ENCODE results near the gene LIFR. TPM values are rescaled to one million over a fixed set of nuclear protein-coding genes. Genes with fewer than 3 reads are reported as not detected.

The LIFR gene
- total RNA-seq, 1 donor = 39.8 TPM

DNA sequence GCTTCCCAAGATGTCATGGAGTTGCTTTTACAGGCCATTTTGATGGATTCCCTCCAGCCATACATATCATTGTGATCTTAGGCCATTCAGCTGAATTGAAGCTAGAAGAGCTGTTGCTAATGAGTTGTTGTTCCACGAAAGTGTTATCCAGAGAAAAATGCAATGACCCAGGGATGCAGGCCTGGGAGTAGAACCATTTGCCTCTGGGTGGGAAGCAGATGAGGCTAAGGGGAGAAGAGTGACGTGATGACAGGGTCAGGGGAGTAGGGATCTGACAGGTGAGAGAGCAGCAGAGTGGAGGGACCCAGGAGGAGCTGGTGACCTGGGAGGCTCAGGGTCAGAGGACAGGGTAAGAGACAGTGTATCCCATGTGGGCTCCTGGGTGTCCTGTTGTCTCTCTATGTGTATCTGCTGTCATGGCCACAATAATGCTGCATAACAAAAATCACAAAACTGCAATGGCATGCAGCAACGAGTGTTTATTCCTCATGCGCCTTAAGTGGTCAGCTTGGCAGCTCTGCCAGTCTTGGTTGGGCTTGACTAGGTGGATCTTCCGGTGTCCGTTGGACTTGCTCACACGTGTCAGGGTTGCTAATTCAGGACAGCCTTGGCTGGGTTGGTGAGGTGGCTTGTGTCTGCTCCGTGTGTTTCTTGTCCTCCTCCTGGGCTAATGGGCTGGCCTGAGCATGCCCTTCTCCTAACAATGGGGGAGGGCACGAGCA lies 90.6 kb downstream of the LIFR start:
- Histone ChIP-seq H3K4me1 (ENCODE audit: insufficient read depth, low read length) (peaks cover 68% of the 10 kb centered on the region), H3K36me3 (ENCODE audit: insufficient read depth, low read length) (no peaks in the 10 kb centered on the region), H4K20me1 (ENCODE audit: insufficient read depth, low read length) (no peaks in the 10 kb centered on the region), H3K27ac (ENCODE audit: low read depth, low read length) (peak overlapping the region; percentile 82), H3K79me2 (ENCODE audit: insufficient read depth, low read length) (no peaks in the 10 kb centered on the region), H3K27me3 (ENCODE audit: insufficient read depth, low read length) (no peaks in the 10 kb centered on the region), H3K4me3 (ENCODE audit: insufficient read depth, low read length) (no peak overlapping the region), H2AFZ (ENCODE audit: low read length) (no peak overlapping the region), H3K9me3 (ENCODE audit: low read depth, low read length) (no peaks in the 10 kb centered on the region), H3K4me2 (ENCODE audit: insufficient read depth, low read length) (no peak overlapping the region)
- DNase-seq (ENCODE audit: insufficient read length, low spot score, missing footprints) = peak; percentile 23
- TF ChIP-seq, protein P1, sequence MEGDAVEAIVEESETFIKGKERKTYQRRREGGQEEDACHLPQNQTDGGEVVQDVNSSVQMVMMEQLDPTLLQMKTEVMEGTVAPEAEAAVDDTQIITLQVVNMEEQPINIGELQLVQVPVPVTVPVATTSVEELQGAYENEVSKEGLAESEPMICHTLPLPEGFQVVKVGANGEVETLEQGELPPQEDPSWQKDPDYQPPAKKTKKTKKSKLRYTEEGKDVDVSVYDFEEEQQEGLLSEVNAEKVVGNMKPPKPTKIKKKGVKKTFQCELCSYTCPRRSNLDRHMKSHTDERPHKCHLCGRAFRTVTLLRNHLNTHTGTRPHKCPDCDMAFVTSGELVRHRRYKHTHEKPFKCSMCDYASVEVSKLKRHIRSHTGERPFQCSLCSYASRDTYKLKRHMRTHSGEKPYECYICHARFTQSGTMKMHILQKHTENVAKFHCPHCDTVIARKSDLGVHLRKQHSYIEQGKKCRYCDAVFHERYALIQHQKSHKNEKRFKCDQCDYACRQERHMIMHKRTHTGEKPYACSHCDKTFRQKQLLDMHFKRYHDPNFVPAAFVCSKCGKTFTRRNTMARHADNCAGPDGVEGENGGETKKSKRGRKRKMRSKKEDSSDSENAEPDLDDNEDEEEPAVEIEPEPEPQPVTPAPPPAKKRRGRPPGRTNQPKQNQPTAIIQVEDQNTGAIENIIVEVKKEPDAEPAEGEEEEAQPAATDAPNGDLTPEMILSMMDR (IDR thresholded peaks at IDR 0.05; ENCODE audit: extremely low read depth, low read depth, low read length) = no peak

DNA sequence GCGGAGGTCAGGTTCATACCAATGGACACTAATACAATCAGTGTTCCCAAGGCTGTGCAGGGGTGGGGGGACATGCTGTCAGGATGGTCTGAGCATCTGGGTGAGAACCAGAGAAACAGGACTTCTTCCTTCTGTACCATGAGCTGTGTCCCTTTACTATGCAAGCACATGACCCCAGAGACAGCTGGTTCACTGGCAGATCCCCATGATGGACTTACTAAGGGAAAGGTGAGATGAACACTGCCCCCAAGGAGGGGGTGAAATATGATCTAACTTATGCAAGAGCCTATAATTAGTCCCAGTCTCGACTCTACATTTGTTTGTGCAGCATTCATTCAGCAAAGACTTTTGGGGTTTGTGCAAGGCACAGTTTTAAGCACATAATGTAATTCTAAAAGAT lies 91.4 kb downstream of the LIFR start:
- no peaks in the 10 kb centered on the region for H3K27me3 ChIP-seq (ENCODE audit: insufficient read depth, low read length)
- H3K4me2 ChIP-seq (ENCODE audit: insufficient read depth, low read length) = peak overlapping the region; percentile 36
- DNase-seq (ENCODE audit: insufficient read length, low spot score, missing footprints) = peak; percentile 58
- TF ChIP-seq, protein P1 (IDR thresholded peaks at IDR 0.05; ENCODE audit: extremely low read depth, low read depth, low read length) = no peak
- peak overlapping the region; percentile 82 for H3K27ac ChIP-seq (ENCODE audit: low read depth, low read length)
- H3K9me3 ChIP-seq (ENCODE audit: low read depth, low read length) = no peaks in the 10 kb centered on the region
- H2AFZ ChIP-seq (ENCODE audit: low read length) = no peak overlapping the region
- H3K36me3 ChIP-seq (ENCODE audit: insufficient read depth, low read length) = no peaks in the 10 kb centered on the region
- no peaks in the 10 kb centered on the region for H3K79me2 ChIP-seq (ENCODE audit: insufficient read depth, low read length)
- H3K4me1 ChIP-seq (ENCODE audit: insufficient read depth, low read length) = peaks cover 68% of the 10 kb centered on the region
- H4K20me1 ChIP-seq (ENCODE audit: insufficient read depth, low read length) = no peaks in the 10 kb centered on the region
- no peak overlapping the region for H3K4me3 ChIP-seq (ENCODE audit: insufficient read depth, low read length)

DNA sequence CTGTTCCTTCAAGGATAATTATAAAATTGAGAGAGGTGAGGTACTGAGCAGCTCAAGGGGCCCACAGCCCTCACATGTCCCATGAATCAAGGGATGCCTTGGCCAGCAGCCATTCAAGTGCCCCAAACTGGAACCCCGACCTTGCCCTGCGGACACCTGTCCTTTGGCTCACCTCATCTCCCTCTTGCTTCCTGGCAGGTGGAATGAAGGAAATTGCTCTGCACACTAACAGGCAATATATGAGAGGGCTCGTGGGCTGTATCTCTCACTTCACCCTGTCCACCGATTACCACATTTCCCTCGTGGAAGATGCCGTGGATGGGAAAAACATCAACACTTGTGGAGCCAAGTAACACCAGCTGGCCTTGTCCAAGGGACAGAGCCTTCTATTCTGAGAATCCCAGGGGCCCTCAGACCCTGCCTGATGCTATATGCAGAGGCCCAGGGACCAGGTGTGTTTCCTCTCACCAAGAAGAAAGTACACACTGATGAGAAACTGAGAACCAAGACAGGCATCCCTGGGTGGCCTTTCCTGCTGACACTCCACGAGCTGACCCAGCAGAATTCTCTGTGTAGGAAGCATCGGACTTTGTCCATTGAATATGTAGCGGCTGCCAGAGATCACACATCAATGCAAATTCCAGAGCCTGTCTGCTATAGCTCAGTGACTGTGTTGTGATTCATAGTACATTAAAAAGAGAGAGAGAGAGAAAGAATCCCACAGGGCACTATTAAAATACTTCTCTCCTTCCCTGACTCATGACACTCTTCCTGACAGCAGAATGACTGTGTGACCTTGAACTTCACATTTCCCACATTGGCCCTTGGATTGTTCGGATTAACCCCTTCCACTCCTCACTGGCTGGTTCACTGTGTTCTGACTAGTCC lies 92.6 kb downstream of the LIFR start:
- peak overlapping the region; percentile 5 for H2AFZ ChIP-seq (ENCODE audit: low read length)
- H3K36me3 ChIP-seq (ENCODE audit: insufficient read depth, low read length) = no peaks in the 10 kb centered on the region
- peaks cover 64% of the 10 kb centered on the region for H3K4me1 ChIP-seq (ENCODE audit: insufficient read depth, low read length)
- H3K4me2 ChIP-seq (ENCODE audit: insufficient read depth, low read length) = peak overlapping the region; percentile 62
- peak; percentile 90 for DNase-seq (ENCODE audit: insufficient read length, low spot score, missing footprints)
- H3K9me3 ChIP-seq (ENCODE audit: low read depth, low read length) = no peaks in the 10 kb centered on the region
- H3K79me2 ChIP-seq (ENCODE audit: insufficient read depth, low read length) = no peaks in the 10 kb centered on the region
- TF ChIP-seq, protein P1 (IDR thresholded peaks at IDR 0.05; ENCODE audit: extremely low read depth, low read depth, low read length) = no peak
- no peaks in the 10 kb centered on the region for H3K27me3 ChIP-seq (ENCODE audit: insufficient read depth, low read length)
- H4K20me1 ChIP-seq (ENCODE audit: insufficient read depth, low read length) = no peaks in the 10 kb centered on the region
- H3K27ac ChIP-seq (ENCODE audit: low read depth, low read length) = peak overlapping the region; percentile 82
- no peak overlapping the region for H3K4me3 ChIP-seq (ENCODE audit: insufficient read depth, low read length)

Measured in osteoblast (primary cell).